HG03432 (cell line): ENCODE data around the gene ZNF579.
"Not testable (repeated sequence)": the region's sequence is repeated elsewhere in the genome, so short reads cannot be mapped to it uniquely, and the experiment has no call there.

Experiments used
- ATAC-seq: cut with Tn5 transposase; IDR thresholded peaks from one replicate; pipeline ENCODE4 v1.9.1; 2021; ENCODE audit warnings: mild to moderate bottlenecking, moderate library complexity; ENCODE audit not compliant: unreplicated experiment

ZNF579 gene

DNA sequence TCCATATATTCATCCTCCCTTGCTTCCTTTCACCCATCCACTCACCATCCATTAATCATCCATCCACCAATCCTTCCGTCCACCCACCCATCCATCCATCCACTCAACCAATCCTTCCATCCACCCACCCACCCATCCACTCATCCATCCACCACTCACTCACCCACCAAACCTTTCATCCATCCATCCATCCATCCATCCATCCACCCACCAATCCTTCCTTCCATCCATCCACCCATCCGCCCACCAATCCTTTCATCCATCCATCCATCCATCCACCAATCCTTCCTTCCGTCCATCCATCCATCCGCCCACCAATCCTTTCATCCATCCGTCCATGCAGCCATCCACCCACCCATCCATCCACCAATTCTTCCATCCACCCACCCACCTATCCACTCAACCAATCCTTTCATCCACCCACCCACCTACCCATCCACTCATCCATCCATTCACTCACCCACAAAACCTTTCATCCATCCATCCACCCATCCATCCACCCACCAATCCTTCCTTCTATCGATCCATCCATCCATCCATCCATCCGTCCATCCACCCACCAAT lies 38.3 kb downstream of the ZNF579 start:
- no peak for ATAC-seq

DNA sequence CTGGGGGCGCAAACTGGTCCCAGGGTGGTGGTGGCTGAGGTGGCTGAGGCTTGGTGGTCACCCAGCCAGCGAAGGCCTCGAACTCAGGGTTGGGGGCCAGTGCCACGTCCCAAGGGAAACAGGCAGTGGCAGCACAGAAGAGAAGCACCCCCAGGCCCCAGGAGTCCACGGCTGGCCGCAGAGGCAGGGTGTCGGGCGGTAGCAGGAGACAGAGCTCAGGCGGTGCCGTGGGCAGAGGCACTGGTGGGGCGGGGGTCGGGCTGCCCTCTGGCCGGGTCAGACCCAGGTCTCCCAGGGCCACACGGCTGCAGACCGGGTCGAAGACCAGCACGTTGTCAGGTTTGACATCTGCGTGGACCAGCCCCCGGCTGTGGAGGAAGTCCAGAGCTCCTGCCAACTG lies 39.6 kb downstream of the ZNF579 start:
- no peak for ATAC-seq

GRCh38 chr19:55540619-55541018 lies 40.0 kb downstream of the ZNF579 start:
- no peak for ATAC-seq

DNA sequence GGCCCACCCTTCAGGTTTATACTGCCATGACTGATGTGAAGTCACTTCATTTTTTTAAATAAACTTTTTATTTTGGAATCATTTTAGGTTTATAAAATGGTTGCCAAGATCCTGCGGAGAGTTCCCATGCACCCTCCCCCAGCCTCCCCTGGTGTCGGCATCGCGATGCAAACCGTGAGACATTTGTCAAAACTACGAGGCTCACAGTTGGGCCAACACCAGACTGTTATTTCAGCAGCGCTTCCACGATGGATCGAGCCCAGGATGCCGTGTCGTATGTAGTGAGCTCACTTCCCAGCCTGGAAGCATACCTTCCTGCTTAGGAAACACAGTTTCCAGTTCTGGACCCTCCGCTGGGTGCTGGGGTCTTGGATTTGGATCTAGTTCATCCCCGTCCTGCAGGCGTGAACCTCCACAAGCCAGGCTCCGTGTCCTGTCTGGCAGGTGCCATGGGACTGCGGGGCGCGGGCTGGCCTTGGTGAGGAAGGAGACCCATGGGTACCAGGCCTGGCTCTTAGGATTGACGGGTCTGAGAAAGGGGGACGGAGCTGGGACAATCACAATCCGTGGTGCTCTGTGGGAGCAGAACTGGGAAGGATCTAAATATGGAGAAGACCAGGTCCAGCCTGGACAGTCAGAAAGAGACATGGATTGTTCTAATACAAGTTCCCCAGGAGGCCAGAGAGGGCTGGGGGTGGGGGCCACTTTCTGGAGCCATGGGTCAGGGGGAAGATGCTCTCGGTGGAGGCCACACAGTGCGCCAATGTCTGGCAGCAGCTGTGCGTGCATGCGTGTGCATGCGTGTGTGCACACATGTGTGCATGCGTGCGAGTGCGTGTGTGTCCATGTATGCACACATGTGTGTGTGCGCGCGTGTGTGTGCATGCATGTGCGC lies 41.3 kb downstream of the ZNF579 start:
- no peak for ATAC-seq

- ATAC-seq: no peak
Observed at GRCh38 chr19:55538132-55538531, 42.5 kb downstream of the ZNF579 start.

GRCh38 chr19:55537741-55538111 lies 42.9 kb downstream of the ZNF579 start:
- no peak for ATAC-seq

GRCh38 chr19:55536951-55537740 lies 43.5 kb downstream of the ZNF579 start, which contains the start of gene SBK2:
TSS of gene SBK2 (minus strand) at chr19:55537133. CDS start at chr19:55536294, 839 bp downstream.
- no peak for ATAC-seq

GRCh38 chr19:55536366-55536765 lies 44.3 kb downstream of the ZNF579 start:
- ATAC-seq: no peak

DNA sequence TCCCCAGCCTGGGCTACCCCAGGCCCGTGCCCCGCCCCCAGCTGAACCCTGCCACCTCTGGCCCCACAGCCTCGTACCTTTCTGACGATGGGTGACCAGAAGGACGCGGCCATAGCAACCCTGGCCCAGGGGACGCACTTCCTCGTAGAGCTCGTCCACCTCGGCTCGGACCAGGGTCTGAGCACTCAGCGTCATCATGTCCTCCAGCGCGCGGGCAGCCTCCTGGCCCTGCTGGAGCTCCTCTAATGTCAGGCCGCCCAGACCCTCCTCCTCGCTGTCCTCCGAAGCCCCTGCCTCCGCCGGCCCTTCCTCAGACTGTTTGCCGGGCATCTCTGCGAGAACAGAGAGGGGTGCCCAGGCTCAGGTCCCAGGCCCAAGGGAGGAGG lies 44.7 kb downstream of the ZNF579 start:
- no peak for ATAC-seq

DNA sequence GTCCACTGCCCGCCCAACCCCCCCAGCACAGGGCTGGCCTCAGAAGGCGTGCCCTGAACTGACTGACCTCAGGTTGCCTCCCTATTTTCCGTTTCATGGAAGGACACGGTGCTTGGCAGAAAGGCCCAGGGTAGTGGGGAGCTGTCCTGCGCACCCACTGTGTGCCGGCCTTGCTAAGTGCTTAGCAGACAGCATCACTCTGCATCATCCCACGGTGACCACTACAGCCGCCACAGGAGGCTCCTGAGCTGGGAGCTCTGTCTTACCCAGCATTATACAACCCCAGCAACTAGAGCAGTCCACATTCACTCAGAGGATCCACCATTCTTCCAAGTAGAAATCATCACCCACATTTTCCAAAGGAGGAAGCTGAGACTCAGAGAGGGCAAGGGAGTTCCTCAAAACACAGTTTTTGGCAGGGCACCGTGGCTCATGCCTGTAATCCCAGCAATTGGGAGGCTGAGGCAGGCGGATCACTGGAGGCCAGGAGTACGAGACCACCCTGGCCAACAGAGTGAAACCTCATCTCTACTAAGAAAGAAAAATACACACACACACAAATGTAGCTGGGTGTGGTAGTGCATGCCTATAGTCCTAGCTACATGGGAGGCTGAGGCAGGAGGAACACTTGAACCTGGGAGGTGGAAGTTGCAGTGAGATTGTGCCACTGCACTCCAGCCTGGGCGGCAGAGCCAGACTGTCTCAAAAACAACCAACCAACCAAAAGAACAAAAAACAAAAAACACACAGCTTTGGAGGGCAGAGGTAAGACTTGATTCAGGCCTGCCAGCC lies 45.3 kb downstream of the ZNF579 start:
- ATAC-seq: no peak

- not testable (repeated sequence) for ATAC-seq
Observed at GRCh38 chr19:55534280-55534679, 46.4 kb downstream of the ZNF579 start.

DNA sequence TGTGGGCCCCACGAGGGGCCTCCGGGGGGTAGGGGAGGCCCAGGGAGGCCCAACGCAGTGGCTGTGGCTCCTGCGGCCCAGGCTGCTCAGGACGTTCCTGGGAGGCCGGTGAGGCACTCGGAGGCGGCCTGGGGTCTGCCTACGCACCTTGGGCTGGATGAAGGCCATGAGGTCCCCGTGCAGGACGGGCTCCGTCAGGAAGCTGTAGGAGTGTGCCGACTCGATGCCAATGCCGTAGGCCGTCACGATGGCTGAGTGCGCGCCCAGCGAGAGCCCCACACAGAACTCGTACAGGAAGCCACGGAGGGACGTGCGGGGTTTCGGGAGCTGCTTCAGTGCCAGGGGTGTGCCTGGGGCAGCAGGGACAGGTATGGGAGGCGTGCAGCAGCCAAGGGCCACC lies 49.7 kb downstream of the ZNF579 start:
- no peak for ATAC-seq

GRCh38 chr19:55529636-55530234 lies 50.9 kb downstream of the ZNF579 start:
- no peak for ATAC-seq

GRCh38 chr19:55528030-55528803 lies 52.4 kb downstream of the ZNF579 start:
- no peak for ATAC-seq

DNA sequence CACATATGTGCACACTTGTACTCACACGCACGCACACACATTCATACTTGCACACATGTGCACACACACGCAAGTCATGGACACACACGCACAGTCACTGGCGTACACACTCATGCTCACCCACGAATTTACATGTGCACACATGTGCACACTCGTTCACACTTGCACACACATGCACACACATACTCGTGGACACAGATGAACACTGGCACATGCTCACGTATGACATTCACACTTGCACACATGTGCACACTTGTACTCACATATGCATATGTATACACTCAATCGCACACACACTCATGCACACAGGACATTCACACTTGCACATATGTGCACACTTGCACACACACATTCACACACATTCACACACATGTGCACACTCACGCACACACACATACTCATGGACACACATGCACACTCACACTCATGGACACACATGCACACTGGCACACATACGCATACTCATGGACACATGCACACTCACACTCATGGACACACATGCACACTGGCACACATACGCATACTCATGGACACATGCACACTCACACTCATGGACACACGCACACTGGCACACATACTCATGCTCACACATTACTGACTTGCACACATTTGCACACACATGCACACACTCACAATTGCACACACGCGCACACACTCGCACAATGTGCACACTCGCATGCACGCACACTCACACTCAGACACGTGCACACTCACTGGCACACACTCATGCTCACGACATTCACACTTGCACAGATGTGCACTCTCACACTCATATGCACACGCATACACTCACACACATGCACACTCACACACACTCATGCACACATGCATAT lies 53.2 kb downstream of the ZNF579 start:
- ATAC-seq: no peak
